SK-N-SH (cell line): ENCODE measurements around the gene EXOC6B. TPM values are rescaled to one million over a fixed set of nuclear protein-coding genes. Genes with fewer than 3 reads are reported as not detected.

Experiments
- CTCF ChIA-PET: fragments of 300-600, 350-600 bp; formaldehyde crosslinking; extraction: SDS; loops from one replicate; lab custom pipeline; 2021; lab: Yijun Ruan, JAX
- POLR2A ChIA-PET: fragments of 350-600 bp; sonication (Branson Sonifier 250); formaldehyde crosslinking; extraction: SDS; loops from one replicate; lab custom pipeline; 2020; ENCODE audit warnings: antibody characterized with exemption, inconsistent platforms; lab: Yijun Ruan, JAX
- DNase-seq: peaks from one replicate; pipeline ENCODE4 v3.0.0; 2012
- H2AFZ ChIP-seq: fragments of 200-600 bp; sonication (generic); 2 replicates; pipeline ENCODE4 v1.8.1; 2016; ENCODE audit warnings: antibody characterized with exemption, mild to moderate bottlenecking, low read depth
- H3F3A ChIP-seq: fragments of 200-600 bp; sonication (generic); replicated peaks from 2 replicates; pipeline ENCODE3; 2016; ENCODE audit warnings: antibody characterized with exemption, mild to moderate bottlenecking; ENCODE audit not compliant: insufficient read depth
- H3K27ac ChIP-seq, 2 experiments: fragments of 200-500 bp in 1 of 2; fragments of 200-600 bp in 1 of 2; sonication (Bioruptor generic) in 1 of 2; sonication (generic), shearing (Covaris generic) in 1 of 2; 2 replicates each; pipeline versions ENCODE4 v1.5.1 to v1.6.1; 2014 to 2016; ENCODE audit warnings: low read depth in 2 of 2, inconsistent platforms in 1 of 2, low read length in 1 of 2, mild to moderate bottlenecking in 1 of 2, mixed read lengths in 1 of 2
- H3K27me3 ChIP-seq: fragments of 200-600 bp; sonication (generic), shearing (Covaris generic); 2 replicates; pipeline ENCODE4 v1.6.1; 2016; ENCODE audit warnings: mixed run types; ENCODE audit not compliant: insufficient read depth
- H3K36me3 ChIP-seq, 2 experiments: fragments of 200-500 bp in 1 of 2; fragments of 200-600 bp in 1 of 2; sonication (Bioruptor generic) in 1 of 2; sonication (generic) in 1 of 2; replicated peaks in 1 of 2; 2 replicates each; pipeline versions ENCODE3 to v1.5.1; 2014 to 2016; ENCODE audit warnings: low read length in 1 of 2, mild to moderate bottlenecking in 1 of 2; ENCODE audit not compliant: insufficient read depth in 2 of 2, control insufficient read depth in 1 of 2
- H3K4me1 ChIP-seq, 2 experiments: fragments of 200-500 bp in 1 of 2; fragments of 200-600 bp in 1 of 2; sonication (Bioruptor generic) in 1 of 2; sonication (generic), shearing (Covaris generic) in 1 of 2; 2 replicates each; pipeline versions ENCODE4 v1.5.1 to v1.6.1; 2014 to 2016; ENCODE audit warnings: low read depth in 1 of 2, low read length in 1 of 2, mixed run types in 1 of 2; ENCODE audit not compliant: insufficient read depth in 2 of 2, control insufficient read depth in 1 of 2
- H3K4me2 ChIP-seq: fragments of 200-600 bp; sonication (generic), shearing (Covaris generic); 2 replicates; pipeline ENCODE4 v1.6.1; 2017; ENCODE audit warnings: mixed run types
- H3K4me3 ChIP-seq, 2 experiments: fragments of 200-500 bp in 1 of 2; fragments of 200-600 bp in 1 of 2; sonication (Bioruptor generic) in 1 of 2; sonication (generic), shearing (Covaris generic) in 1 of 2; 2 replicates each; pipeline versions ENCODE4 v1.5.1 to v1.8.1; 2014 to 2016; ENCODE audit warnings: low read depth in 2 of 2, inconsistent platforms in 1 of 2, low read length in 1 of 2, mild to moderate bottlenecking in 1 of 2, mixed read lengths in 1 of 2, moderate library complexity in 1 of 2
- H3K79me2 ChIP-seq: fragments of 200-600 bp; sonication (generic); 2 replicates; pipeline ENCODE4 v1.8.1; 2017; ENCODE audit warnings: mild to moderate bottlenecking; ENCODE audit not compliant: insufficient read depth
- H3K9ac ChIP-seq: fragments of 200-600 bp; sonication (generic); 2 replicates; pipeline ENCODE4 v1.6.1; 2017; ENCODE audit warnings: mixed run types
- H3K9me2 ChIP-seq: fragments of 200-600 bp; sonication (generic); 2 replicates; pipeline ENCODE4 v1.6.1; 2017; ENCODE audit warnings: mixed run types
- H3K9me3 ChIP-seq: fragments of 200-600 bp; sonication (generic); 2 replicates; pipeline ENCODE4 v1.6.1; 2017; ENCODE audit warnings: mixed run types, mild to moderate bottlenecking, moderate library complexity
- H4K20me1 ChIP-seq: fragments of 200-600 bp; sonication (generic); 2 replicates; pipeline ENCODE4 v1.6.1; 2017; ENCODE audit warnings: mild to moderate bottlenecking, mixed run types; ENCODE audit not compliant: insufficient read depth
- CTCF ChIP-seq: fragments of 200-600 bp; sonication (generic); IDR thresholded peaks from 2 replicates; pipeline ENCODE4 v1.6.1; 2017; ENCODE audit warnings: antibody characterized with exemption, mild to moderate bottlenecking, moderate library complexity
- EP300 ChIP-seq, 2 experiments: IDR thresholded peaks; 2 replicates each; pipeline versions ENCODE4 v1.4.0 to v1.6.1; 2012; ENCODE audit warnings: borderline replicate concordance in 1 of 2, low read depth in 1 of 2, low read length in 1 of 2
- FOXM1 ChIP-seq: IDR thresholded peaks from 2 replicates; pipeline ENCODE4 v1.4.0; 2012; ENCODE audit warnings: low read depth, mild to moderate bottlenecking
- GABPA ChIP-seq: IDR thresholded peaks from 2 replicates; pipeline ENCODE4 v1.4.0; 2012; ENCODE audit warnings: low read depth, mild to moderate bottlenecking
- MEF2A ChIP-seq: IDR thresholded peaks from 2 replicates; pipeline ENCODE4 v1.4.0; 2012; ENCODE audit warnings: low read depth, borderline replicate concordance
- MXI1 ChIP-seq: IDR thresholded peaks from 2 replicates; pipeline ENCODE4 v1.6.1; 2012; ENCODE audit warnings: mild to moderate bottlenecking, low read depth, low read length, improper control_type of control experiment
- NFIC ChIP-seq: IDR thresholded peaks from 2 replicates; pipeline ENCODE4 v1.4.0; 2012; ENCODE audit warnings: borderline replicate concordance
- NRF1 ChIP-seq: IDR thresholded peaks from 2 replicates; pipeline ENCODE4 v1.6.1; 2012; ENCODE audit warnings: low read depth, mild to moderate bottlenecking, low read length
- RAD21 ChIP-seq: IDR thresholded peaks from 2 replicates; pipeline ENCODE4 v1.6.1; 2012; ENCODE audit warnings: mild to moderate bottlenecking, low read length
- SIN3A ChIP-seq: IDR thresholded peaks from 2 replicates; pipeline ENCODE4 v1.6.1; 2012; ENCODE audit warnings: low read depth, mild to moderate bottlenecking, low read length, moderate library complexity, borderline replicate concordance
- SMC3 ChIP-seq: IDR thresholded peaks from 2 replicates; pipeline ENCODE4 v1.6.1; 2012; ENCODE audit warnings: low read depth, low read length, improper control_type of control experiment
- USF1 ChIP-seq: IDR thresholded peaks from 2 replicates; pipeline ENCODE4 v1.4.0; 2012; ENCODE audit warnings: low read depth, borderline replicate concordance
- WGBS: methylation state at CpG from one replicate; pipeline ENCODE4 v1.1.6; 2017; ENCODE audit warnings: low lambda C conversion rate; 5-methylcytosine and 5-hydroxymethylcytosine counted together
- polyA plus RNA-seq, 3 experiments: library from polyadenylated mRNA; depleted of rRNA; stranded (reverse); fragments of >200 nt; gene quantifications; 2 replicates each; pipeline ENCODE4 v1.2.3, GENCODE V29; 2012
- TF ChIP-seq, protein P1 (sequence below): IDR thresholded peaks from 2 replicates; pipeline ENCODE4 v1.4.0; 2012; ENCODE audit warnings: low read depth
- TF ChIP-seq, protein P2 (sequence below): IDR thresholded peaks from 2 replicates; pipeline ENCODE4 v1.6.1; 2012; ENCODE audit warnings: mild to moderate bottlenecking, low read depth, low read length, moderate library complexity
- TF ChIP-seq, protein P3 (sequence below): IDR thresholded peaks from 2 replicates; pipeline ENCODE4 v1.4.0; 2012; ENCODE audit warnings: low read depth, borderline replicate concordance

Gene EXOC6B
- polyA plus RNA-seq, 1 of the 3 experiments (the other 2 are of a cell fraction), result 7.4 TPM

DNA sequence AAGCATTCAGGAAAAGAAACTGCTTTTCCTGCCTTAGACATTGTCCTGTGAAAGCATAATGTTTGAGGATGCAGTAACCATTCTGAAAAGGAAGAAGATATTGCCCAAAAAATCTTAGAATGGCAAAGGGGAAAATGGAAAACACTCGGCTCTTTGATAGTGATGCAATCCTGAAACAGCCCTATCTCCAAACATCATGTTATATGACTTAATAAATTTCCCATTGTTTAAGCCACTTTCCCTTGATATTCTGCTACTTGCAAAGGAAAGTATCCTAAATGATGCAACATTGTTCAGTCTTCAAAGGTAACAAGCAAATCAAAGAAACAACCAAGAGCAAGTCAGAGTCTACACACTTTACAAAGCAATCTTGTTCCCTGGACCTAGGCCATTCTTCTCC is 78.5 kb downstream of the EXOC6B start:
- peaks cover 0 to 12% of the 10 kb centered on the region in 2 experiments; a peak in 1 of 4 replicates for H3K4me1 ChIP-seq
- TF ChIP-seq GABPA (no peak), SIN3A (no peak), FOXM1 (no peak), NRF1 (no peak), SMC3 (no peak), EP300 (IDR thresholded peaks at IDR 0.05; ENCODE audit: borderline replicate concordance in 1 of 2, low read depth in 1 of 2, low read length in 1 of 2) (no peak), MXI1 (no peak), MEF2A (no peak), CTCF (no peak), NFIC (no peak), USF1 (no peak), RAD21 (no peak)
- TF ChIP-seq, protein P1, sequence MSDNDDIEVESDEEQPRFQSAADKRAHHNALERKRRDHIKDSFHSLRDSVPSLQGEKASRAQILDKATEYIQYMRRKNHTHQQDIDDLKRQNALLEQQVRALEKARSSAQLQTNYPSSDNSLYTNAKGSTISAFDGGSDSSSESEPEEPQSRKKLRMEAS, result no peak
- TF ChIP-seq, protein P2, sequence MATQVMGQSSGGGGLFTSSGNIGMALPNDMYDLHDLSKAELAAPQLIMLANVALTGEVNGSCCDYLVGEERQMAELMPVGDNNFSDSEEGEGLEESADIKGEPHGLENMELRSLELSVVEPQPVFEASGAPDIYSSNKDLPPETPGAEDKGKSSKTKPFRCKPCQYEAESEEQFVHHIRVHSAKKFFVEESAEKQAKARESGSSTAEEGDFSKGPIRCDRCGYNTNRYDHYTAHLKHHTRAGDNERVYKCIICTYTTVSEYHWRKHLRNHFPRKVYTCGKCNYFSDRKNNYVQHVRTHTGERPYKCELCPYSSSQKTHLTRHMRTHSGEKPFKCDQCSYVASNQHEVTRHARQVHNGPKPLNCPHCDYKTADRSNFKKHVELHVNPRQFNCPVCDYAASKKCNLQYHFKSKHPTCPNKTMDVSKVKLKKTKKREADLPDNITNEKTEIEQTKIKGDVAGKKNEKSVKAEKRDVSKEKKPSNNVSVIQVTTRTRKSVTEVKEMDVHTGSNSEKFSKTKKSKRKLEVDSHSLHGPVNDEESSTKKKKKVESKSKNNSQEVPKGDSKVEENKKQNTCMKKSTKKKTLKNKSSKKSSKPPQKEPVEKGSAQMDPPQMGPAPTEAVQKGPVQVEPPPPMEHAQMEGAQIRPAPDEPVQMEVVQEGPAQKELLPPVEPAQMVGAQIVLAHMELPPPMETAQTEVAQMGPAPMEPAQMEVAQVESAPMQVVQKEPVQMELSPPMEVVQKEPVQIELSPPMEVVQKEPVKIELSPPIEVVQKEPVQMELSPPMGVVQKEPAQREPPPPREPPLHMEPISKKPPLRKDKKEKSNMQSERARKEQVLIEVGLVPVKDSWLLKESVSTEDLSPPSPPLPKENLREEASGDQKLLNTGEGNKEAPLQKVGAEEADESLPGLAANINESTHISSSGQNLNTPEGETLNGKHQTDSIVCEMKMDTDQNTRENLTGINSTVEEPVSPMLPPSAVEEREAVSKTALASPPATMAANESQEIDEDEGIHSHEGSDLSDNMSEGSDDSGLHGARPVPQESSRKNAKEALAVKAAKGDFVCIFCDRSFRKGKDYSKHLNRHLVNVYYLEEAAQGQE, result no peak
- TF ChIP-seq, protein P3, sequence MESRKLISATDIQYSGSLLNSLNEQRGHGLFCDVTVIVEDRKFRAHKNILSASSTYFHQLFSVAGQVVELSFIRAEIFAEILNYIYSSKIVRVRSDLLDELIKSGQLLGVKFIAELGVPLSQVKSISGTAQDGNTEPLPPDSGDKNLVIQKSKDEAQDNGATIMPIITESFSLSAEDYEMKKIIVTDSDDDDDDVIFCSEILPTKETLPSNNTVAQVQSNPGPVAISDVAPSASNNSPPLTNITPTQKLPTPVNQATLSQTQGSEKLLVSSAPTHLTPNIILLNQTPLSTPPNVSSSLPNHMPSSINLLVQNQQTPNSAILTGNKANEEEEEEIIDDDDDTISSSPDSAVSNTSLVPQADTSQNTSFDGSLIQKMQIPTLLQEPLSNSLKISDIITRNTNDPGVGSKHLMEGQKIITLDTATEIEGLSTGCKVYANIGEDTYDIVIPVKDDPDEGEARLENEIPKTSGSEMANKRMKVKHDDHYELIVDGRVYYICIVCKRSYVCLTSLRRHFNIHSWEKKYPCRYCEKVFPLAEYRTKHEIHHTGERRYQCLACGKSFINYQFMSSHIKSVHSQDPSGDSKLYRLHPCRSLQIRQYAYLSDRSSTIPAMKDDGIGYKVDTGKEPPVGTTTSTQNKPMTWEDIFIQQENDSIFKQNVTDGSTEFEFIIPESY, result no peak
- TF ChIP-seq, all 33 proteins: peak for 0
- CTCF ChIA-PET, result interaction anchor here (0.7 to 3.5 kb wide), 7 partner anchors 9 to 1221 kb away, joined by 3 to 25 read pairs (median 6); no protein-coding TSS in a partner anchor

More for the DNA sequence above, 78.5 kb downstream of the EXOC6B start:
- no peaks in the 10 kb centered on the region for H3K27me3 ChIP-seq
- no peak for DNase-seq
- no peaks in the 10 kb centered on the region for H3K36me3 ChIP-seq
- no peak overlapping the region for H3K4me3 ChIP-seq
- no peak overlapping the region for H2AFZ ChIP-seq
- POLR2A ChIA-PET, result no interaction called here
- no peaks in the 10 kb centered on the region for H3K9me2 ChIP-seq
- no peak overlapping the region for H3K27ac ChIP-seq
- no peak overlapping the region for H3K9ac ChIP-seq
- no peak overlapping the region for H3K4me2 ChIP-seq
- H4K20me1 ChIP-seq, result no peaks in the 10 kb centered on the region
- WGBS, result 97% methylated on average over 1 of the region's 1 CpG
- H3K9me3 ChIP-seq, result no peaks in the 10 kb centered on the region
- H3K79me2 ChIP-seq, result no peaks in the 10 kb centered on the region
- H3F3A ChIP-seq, result no peaks in the 10 kb centered on the region
